Adrenal gland (tissue), 12 donors: ENCODE data around the gene ATF6. TPM values are rescaled to one million over a fixed set of nuclear protein-coding genes. Genes with fewer than 3 reads are reported as not detected.

Source experiments
- DNase-seq, 7 donors: peaks; one replicate each; pipeline ENCODE4 v3.0.0-alpha.2; 2019 to 2020
- H3K27ac ChIP-seq, 5 donors: fragments of 200-600 bp; sonication (generic) in 4 of 5; 1 replicate in 3 of 5; 2 replicates in 2 of 5; pipeline versions ENCODE4 v1.5.1 to v1.8.0; 2016 to 2020; ENCODE audit warnings: mild to moderate bottlenecking in 1 of 5
- H3K27me3 ChIP-seq: fragments of 200-600 bp; 2 replicates; pipeline ENCODE4 v1.8.0; 2021
- H3K36me3 ChIP-seq, 2 donors: fragments of 200-600 bp; replicated peaks in 1 of 2; 1 replicate in 1 of 2; 2 replicates in 1 of 2; pipeline versions ENCODE4 v1.5.1 to v1.8.0; 2018 to 2022
- H3K4me1 ChIP-seq, 2 donors: fragments of 200-600 bp; replicated peaks in 1 of 2; 1 replicate in 1 of 2; 2 replicates in 1 of 2; pipeline versions ENCODE4 v1.5.1 to v1.8.0; 2018 to 2021
- H3K4me3 ChIP-seq, 4 donors: fragments of 200-600 bp; sonication (generic) in 3 of 4; one replicate each; pipeline ENCODE4 v1.5.1; 2016 to 2018
- H3K9me3 ChIP-seq, 3 donors: fragments of 200-600 bp; sonication (generic) in 1 of 3; replicated peaks in 1 of 3; 1 replicate in 2 of 3; 2 replicates in 1 of 3; pipeline versions ENCODE4 v1.5.1 to v1.8.0; 2016 to 2021
- CTCF ChIP-seq, 6 experiments: fragments of 450-650 bp in 4 of 6; fragments of 200-600 bp in 2 of 6; sonication (generic) in 1 of 6; IDR thresholded peaks; 1 replicate in 5 of 6; 2 replicates in 1 of 6; pipeline versions ENCODE4 v1.5.1 to v1.8.0; 2016 to 2021; ENCODE audit warnings: antibody characterized with exemption in 6 of 6, mild to moderate bottlenecking in 2 of 6, moderate library complexity in 1 of 6
- POLR2A ChIP-seq, 2 donors: fragments of 450-650 bp; IDR thresholded peaks; one replicate each; pipeline ENCODE4 v1.6.1; 2017; ENCODE audit warnings: antibody characterized with exemption in 2 of 2, mild to moderate bottlenecking in 2 of 2, moderate library complexity in 1 of 2
- WGBS, 4 donors: extraction: QIAGEN DNeasy Blood & Tissue Kit in 2 of 4; methylation state at CpG; one replicate each; pipeline versions ENCODE4 v1.1.5 to v1.1.7; 2013 to 2017; 5-methylcytosine and 5-hydroxymethylcytosine counted together
- intact Hi-C, 2 donors: fragments of 100-400 bp; cut with DNase I; formaldehyde crosslinking; loops; one replicate each; pipeline versions ENCODE4 v1.14.1 to v1.15.0; 2022 to 2023
- polyA plus RNA-seq, 3 donors: library from polyadenylated mRNA; stranded (reverse); fragments of 200-250 nt in 2 of 3; fragments of 350-450 nt in 1 of 3; fragmentation: Illumina TruSeq in 1 of 3; extraction: RNeasy Lipid Tissue Mini Kit (QIAGEN cat#74804) in 1 of 3; gene quantifications; one replicate each; pipeline ENCODE4 v1.2.3, GENCODE V29; 2013 to 2014
- total RNA-seq, 9 donors: library from RNA; depleted of rRNA in 4 of 9; stranded (reverse); fragments of >200 nt in 4 of 9; fragments of 120-200 nt in 1 of 9; fragmentation: NEBNext Ultra II Directional in 1 of 9; extraction: Animal tissue kit (Norgen Biotek cat#: 25700) in 1 of 9; gene quantifications; one replicate each; pipeline versions ENCODE4 v1.1.0 to v1.2.4, GENCODE V29; 2013 to 2023
- donor health status: healthy with polysubstance abuse.
- donor health status: Bipolar disorder and iron deficiency.
- donor health status: DM: yes; HTN: yes; CAD: no.
- donor health status: DM: no; HTN: no; CAD: no.
- donor health status: DM: no; HTN: no; CAD: no.
- donor health status: DM: yes; HTN: yes; CAD: no.

ATF6 gene
- total and polyA plus RNA-seq, 12 donors: 3.5 to 34.2 (median 28.0) TPM

- DNase-seq: no peak
- TF ChIP-seq POLR2A (IDR thresholded peaks at IDR 0.05): no peak
- TF ChIP-seq CTCF (IDR thresholded peaks at IDR 0.05): no peak
- H3K4me1 ChIP-seq: peaks cover 0 to 8% of the 10 kb centered on the region in 2 donors
- H3K27ac ChIP-seq: no peak overlapping the region
- 80 to 91% (median 83%) methylated on average over 3 of the region's 3 CpGs for WGBS, 4 donors
- intact Hi-C loops: loop anchor here in 1 of 2 donors (10.0 kb wide), 1 partner anchor 251 kb away; no protein-coding TSS in a partner anchor
- H3K27me3 ChIP-seq: peaks cover 4% of the 10 kb centered on the region
- no peaks in the 10 kb centered on the region for H3K36me3 ChIP-seq
- H3K9me3 ChIP-seq: no peaks in the 10 kb centered on the region
- no peak overlapping the region for H3K4me3 ChIP-seq
These were observed 30.3 kb upstream of the ATF6 start for GRCh38 chr1:161735837-161736236.

DNA sequence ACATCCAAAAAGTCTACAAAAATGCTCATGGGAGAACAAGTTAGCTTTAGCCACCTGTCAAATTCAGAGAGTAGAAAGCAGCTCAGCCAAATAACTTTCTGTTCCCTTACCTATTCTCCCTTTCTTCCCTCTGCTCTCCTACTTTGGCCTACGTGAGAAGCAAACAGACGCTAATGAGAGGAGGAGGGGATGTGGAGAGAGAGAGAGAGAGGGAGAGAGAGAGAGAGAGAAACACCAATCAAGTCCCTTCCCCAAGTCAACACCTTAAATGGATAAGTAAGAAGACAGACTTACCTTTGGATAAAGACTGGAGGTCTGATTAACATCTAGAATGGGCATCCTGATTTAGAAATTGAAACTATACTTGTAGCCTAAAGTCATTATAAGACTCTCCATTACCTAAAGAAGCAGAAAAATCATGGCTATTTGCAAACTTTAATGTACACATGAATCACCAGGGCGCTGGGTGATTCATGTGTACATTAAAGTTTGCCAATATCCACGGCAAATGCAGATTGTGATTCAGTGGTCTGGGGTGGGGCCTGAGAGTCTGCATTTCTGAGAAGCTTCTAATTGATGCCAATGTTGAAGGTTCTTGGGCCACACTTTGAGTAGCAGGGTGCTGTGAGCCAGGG, 29.7 kb upstream of the ATF6 start:
- no peaks in the 10 kb centered on the region for H3K36me3 ChIP-seq
- no peak for DNase-seq
- 59 to 82% (median 76%) methylated on average over 4 of the region's 4 CpGs for WGBS, 4 donors
- H3K4me3 ChIP-seq: no peak overlapping the region
- no peaks in the 10 kb centered on the region for H3K9me3 ChIP-seq
- H3K27me3 ChIP-seq: peaks cover 4% of the 10 kb centered on the region
- intact Hi-C loops: loop anchor here in 1 of 2 donors (10.0 kb wide), 1 partner anchor 252 kb away; no protein-coding TSS in a partner anchor
- peaks cover 0 to 11% of the 10 kb centered on the region in 2 donors for H3K4me1 ChIP-seq
- TF ChIP-seq CTCF (IDR thresholded peaks at IDR 0.05) (no peak), POLR2A (IDR thresholded peaks at IDR 0.05) (no peak)
- H3K27ac ChIP-seq: no peak overlapping the region

DNA sequence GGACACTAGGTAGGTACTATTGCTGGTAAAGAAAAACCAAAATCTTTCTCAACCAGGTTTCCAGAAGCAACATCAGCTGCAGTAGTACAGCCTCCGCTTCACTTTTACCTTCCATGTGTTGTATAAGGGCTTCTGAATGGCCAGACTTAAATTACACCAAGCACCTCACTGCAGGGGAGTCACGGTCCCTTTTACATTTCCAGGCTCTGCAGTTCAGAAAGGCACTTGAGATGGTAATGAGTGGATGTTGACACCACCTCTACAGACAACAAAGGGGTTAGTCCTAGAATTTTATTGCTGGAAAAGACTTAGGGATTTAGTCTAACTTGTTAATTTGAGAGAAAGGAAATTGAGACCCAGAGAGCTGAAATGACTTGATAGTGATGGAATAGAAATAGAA, 28.5 kb upstream of the ATF6 start:
- H3K4me3 ChIP-seq: no peak overlapping the region
- no peak for DNase-seq
- H3K36me3 ChIP-seq: no peaks in the 10 kb centered on the region
- intact Hi-C loops: loop anchor here in 1 of 2 donors (10.0 kb wide), 1 partner anchor 253 kb away; no protein-coding TSS in a partner anchor
- H3K4me1 ChIP-seq: peaks cover 0 to 11% of the 10 kb centered on the region in 2 donors
- no peak overlapping the region for H3K27ac ChIP-seq
- 69 to 90% (median 75%) methylated on average over 2 of the region's 2 CpGs for WGBS, 4 donors
- H3K9me3 ChIP-seq: no peaks in the 10 kb centered on the region
- H3K27me3 ChIP-seq: peaks cover 4% of the 10 kb centered on the region
- TF ChIP-seq CTCF (IDR thresholded peaks at IDR 0.05) (no peak), POLR2A (IDR thresholded peaks at IDR 0.05) (no peak)

GRCh38 chr1:161738627-161739287, 27.4 kb upstream of the ATF6 start:
- H3K36me3 ChIP-seq: no peaks in the 10 kb centered on the region
- H3K27ac ChIP-seq: peak overlapping the region in 2 of 5 donors; percentile 47 to 65
- peaks cover 0 to 11% of the 10 kb centered on the region in 2 donors for H3K4me1 ChIP-seq
- TF ChIP-seq CTCF (IDR thresholded peaks at IDR 0.05) (peak in 5 of 6 experiments; percentile 30 to 70 (median 45)), POLR2A (IDR thresholded peaks at IDR 0.05) (peak in 1 of 2 donors; percentile 16)
- WGBS, 4 donors: 69 to 81% (median 74%) methylated on average over 3 to 4 of the region's 4 CpGs
- no peak overlapping the region for H3K4me3 ChIP-seq
- no peaks in the 10 kb centered on the region for H3K9me3 ChIP-seq
- peaks cover 4% of the 10 kb centered on the region for H3K27me3 ChIP-seq
- intact Hi-C loops: loop anchor here in 1 of 2 donors (10.0 kb wide), 1 partner anchor 254 kb away; no protein-coding TSS in a partner anchor
- DNase-seq: peak in 6 of 7 donors; percentile 36 to 71 (median 46)
